Renal pelvis (tissue), 4 donors: ENCODE measurements around the gene NWD2. TPM values are rescaled to one million over a fixed set of nuclear protein-coding genes. Genes with fewer than 3 reads are reported as not detected.
"Not testable (repeated sequence)": the region's sequence is repeated elsewhere in the genome, so short reads cannot be mapped to it uniquely, and the experiment has no call there.

ENCODE experiments used
- DNase-seq: peaks from one replicate; pipeline ENCODE4 v3.0.0-alpha.2; 2013
- polyA plus RNA-seq, 3 donors: library from polyadenylated mRNA; unstranded; fragments of 120-200 nt; gene quantifications; one replicate each; pipeline ENCODE4 v1.2.1, GENCODE V29; 2013; ENCODE audit not compliant: insufficient read length in 3 of 3

The NWD2 gene
- polyA plus RNA-seq, 3 donors = 0.20 to 0.31 (median 0.21) TPM

GRCh38 chr4:37467223-37467622, 222.7 kb downstream of the NWD2 start:
- no peak for DNase-seq

GRCh38 chr4:37467824-37468223, 223.3 kb downstream of the NWD2 start:
- DNase-seq = no peak

- no peak for DNase-seq
Measured at GRCh38 chr4:37469286-37469685, 224.7 kb downstream of the NWD2 start.

- no peak for DNase-seq
Measured at GRCh38 chr4:37470245-37470644, 225.7 kb downstream of the NWD2 start.

GRCh38 chr4:37471093-37471492, 226.6 kb downstream of the NWD2 start:
- no peak for DNase-seq

- no peak for DNase-seq
Measured at GRCh38 chr4:37471971-37472370, 227.4 kb downstream of the NWD2 start.

- no peak for DNase-seq
Measured at GRCh38 chr4:37473807-37474206, 229.3 kb downstream of the NWD2 start.

GRCh38 chr4:37475087-37475486, 230.5 kb downstream of the NWD2 start:
- no peak for DNase-seq

GRCh38 chr4:37475776-37476175, 231.2 kb downstream of the NWD2 start:
- no peak for DNase-seq

GRCh38 chr4:37476256-37476655, 231.7 kb downstream of the NWD2 start:
- no peak for DNase-seq

- DNase-seq = no peak
Measured at GRCh38 chr4:37476691-37477090, 232.1 kb downstream of the NWD2 start.

GRCh38 chr4:37477126-37477525, 232.6 kb downstream of the NWD2 start:
- no peak for DNase-seq

GRCh38 chr4:37478151-37478550, 233.6 kb downstream of the NWD2 start:
- DNase-seq = no peak

GRCh38 chr4:37480509-37480908, 236.0 kb downstream of the NWD2 start:
- DNase-seq = no peak

- DNase-seq = no peak
Measured at GRCh38 chr4:37481547-37482122, 237.1 kb downstream of the NWD2 start.

GRCh38 chr4:37482236-37482913, 237.8 kb downstream of the NWD2 start:
- no peak for DNase-seq

GRCh38 chr4:37483610-37484009, 239.1 kb downstream of the NWD2 start:
- no peak for DNase-seq

GRCh38 chr4:37486166-37486565, 241.6 kb downstream of the NWD2 start:
- DNase-seq = no peak

GRCh38 chr4:37487668-37488067, 243.1 kb downstream of the NWD2 start:
- DNase-seq = no peak

GRCh38 chr4:37489697-37490096, 245.2 kb downstream of the NWD2 start:
- no peak for DNase-seq

- DNase-seq = no peak
Measured at GRCh38 chr4:37490391-37491347, 246.1 kb downstream of the NWD2 start.

- DNase-seq = not testable (repeated sequence)
Measured at GRCh38 chr4:37495353-37495752, 250.8 kb downstream of the NWD2 start.
